ENCODE data around the gene BRD1.

DNA sequence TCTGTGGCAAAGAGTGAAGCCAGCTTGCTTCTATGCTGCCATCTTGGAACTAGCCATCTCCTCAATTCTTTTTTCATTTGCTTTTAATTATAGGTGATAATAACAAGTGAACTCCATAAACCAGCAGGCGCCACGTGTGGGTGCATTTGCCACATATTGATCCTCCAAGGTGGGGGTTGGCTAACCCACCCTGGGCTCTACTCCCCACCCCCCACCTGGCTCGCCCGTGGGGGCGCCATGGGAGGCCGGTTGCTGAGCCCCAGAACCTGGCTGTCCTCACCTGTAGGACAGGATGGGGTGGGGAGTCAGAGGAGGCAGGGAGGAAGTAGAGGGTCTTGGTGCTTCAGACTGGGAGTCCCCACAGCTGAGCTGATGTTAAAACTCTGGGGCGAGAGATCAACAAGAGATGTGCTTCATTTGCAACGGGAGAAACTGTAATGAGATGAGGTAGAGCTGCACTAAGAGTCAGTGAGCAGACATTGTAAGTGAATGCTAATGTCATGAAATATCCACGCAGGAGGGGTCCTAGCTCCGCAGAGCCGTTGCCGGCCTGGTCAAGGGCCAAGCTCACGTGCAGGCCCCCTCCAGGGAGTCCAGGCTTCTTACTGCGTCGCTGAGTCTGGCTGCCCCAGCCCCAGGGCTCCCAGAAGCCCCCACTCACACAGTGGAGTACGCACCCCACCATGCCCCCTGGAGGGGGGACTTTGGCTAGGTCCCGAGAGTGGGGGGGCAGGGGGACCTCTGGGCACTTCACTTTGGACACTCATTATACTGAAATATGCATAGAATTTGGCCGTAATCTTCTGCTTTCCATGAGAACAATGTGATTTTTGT lies 59.4 kb downstream of the BRD1 start:
- TF ChIP-seq, protein P1, sequence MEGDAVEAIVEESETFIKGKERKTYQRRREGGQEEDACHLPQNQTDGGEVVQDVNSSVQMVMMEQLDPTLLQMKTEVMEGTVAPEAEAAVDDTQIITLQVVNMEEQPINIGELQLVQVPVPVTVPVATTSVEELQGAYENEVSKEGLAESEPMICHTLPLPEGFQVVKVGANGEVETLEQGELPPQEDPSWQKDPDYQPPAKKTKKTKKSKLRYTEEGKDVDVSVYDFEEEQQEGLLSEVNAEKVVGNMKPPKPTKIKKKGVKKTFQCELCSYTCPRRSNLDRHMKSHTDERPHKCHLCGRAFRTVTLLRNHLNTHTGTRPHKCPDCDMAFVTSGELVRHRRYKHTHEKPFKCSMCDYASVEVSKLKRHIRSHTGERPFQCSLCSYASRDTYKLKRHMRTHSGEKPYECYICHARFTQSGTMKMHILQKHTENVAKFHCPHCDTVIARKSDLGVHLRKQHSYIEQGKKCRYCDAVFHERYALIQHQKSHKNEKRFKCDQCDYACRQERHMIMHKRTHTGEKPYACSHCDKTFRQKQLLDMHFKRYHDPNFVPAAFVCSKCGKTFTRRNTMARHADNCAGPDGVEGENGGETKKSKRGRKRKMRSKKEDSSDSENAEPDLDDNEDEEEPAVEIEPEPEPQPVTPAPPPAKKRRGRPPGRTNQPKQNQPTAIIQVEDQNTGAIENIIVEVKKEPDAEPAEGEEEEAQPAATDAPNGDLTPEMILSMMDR (IDR thresholded peaks at IDR 0.05): no peak
- TF ChIP-seq POLR2A (IDR thresholded peaks at IDR 0.05) (no peak), EP300 (IDR thresholded peaks at IDR 0.05) (no peak)

Measured in suprapubic skin (tissue), 3 donors.